ELF-1 (cell line): Measurements from ENCODE around the gene LGALS7.
"Not testable (repeated sequence)": the region's sequence is repeated elsewhere in the genome, so short reads cannot be mapped to it uniquely, and the experiment has no call there.

ENCODE experiments used
- DNase-seq: peaks from one replicate; pipeline ENCODE4 v3.0.0-alpha.2; 2016; ENCODE audit warnings: low read depth, low spot score

The LGALS7 gene

GRCh38 chr19:38800577-38801347, 27.4 kb upstream of the LGALS7 start:
- DNase-seq, result no peak

GRCh38 chr19:38799104-38799503, 25.8 kb upstream of the LGALS7 start:
- no peak for DNase-seq

GRCh38 chr19:38797781-38798180, 24.5 kb upstream of the LGALS7 start:
- DNase-seq, result not testable (repeated sequence)

GRCh38 chr19:38796154-38796553, 22.8 kb upstream of the LGALS7 start:
- DNase-seq, result no peak

- DNase-seq, result no peak
Measured at GRCh38 chr19:38795549-38795948, 22.2 kb upstream of the LGALS7 start.

- DNase-seq, result no peak
Measured at GRCh38 chr19:38793671-38794070, 20.4 kb upstream of the LGALS7 start.

- DNase-seq, result no peak
Measured at GRCh38 chr19:38793177-38793576, 19.9 kb upstream of the LGALS7 start.

DNA sequence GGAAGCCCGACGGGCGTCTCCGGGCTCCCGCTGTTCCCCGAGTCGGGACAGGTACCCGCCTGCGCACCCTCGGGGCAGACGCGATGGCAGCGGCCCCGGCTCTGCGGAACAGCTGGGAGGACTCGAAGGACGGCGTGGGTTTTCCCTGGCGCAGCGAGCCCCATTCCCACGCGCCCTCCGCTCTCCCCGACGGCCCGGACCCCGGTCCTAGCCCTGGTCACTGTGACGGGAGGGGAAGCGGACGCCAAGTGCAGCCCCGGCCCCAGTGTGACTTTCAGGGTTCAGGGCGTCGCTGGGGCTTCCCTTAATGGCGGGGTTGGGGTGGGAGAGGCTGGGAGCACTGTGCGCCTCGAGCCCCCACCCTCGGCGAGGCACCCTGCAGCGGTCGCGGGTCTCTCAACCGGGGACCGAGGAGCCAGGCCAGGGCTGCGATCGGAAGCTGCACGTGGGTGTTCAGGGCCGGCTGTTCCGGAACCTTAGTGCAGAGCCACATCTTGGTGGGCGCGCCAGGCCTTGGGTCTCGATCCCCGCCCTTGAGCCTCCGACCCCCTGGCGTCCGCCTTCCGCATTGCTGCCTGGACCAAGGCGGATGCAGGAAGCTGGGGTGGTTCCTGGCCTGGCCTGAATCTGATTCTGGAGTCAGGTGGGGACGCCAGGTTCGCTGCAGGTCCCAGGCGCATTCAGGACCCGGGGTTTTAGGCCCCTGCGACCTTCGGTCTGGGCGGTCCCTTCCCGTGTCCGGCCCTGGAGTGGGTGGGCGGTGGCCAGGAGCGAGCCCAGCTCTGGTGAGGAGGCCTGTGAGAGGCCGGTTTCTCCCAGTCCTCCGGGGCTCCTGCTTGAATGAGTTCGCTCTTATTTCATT, 19.2 kb upstream of the LGALS7 start:
- DNase-seq, result peak; percentile 72

GRCh38 chr19:38791451-38792064, 18.2 kb upstream of the LGALS7 start:
- not testable (repeated sequence) for DNase-seq

- DNase-seq, result peak; percentile 25
Measured at GRCh38 chr19:38790507-38791403, 17.4 kb upstream of the LGALS7 start.

- no peak for DNase-seq
Measured at GRCh38 chr19:38788478-38789243, 15.3 kb upstream of the LGALS7 start, which contains the start of gene LGALS7B. LGALS7B (plus strand) TSS chr19:38789200; CDS start chr19:38789227, 27 bp downstream.

DNA sequence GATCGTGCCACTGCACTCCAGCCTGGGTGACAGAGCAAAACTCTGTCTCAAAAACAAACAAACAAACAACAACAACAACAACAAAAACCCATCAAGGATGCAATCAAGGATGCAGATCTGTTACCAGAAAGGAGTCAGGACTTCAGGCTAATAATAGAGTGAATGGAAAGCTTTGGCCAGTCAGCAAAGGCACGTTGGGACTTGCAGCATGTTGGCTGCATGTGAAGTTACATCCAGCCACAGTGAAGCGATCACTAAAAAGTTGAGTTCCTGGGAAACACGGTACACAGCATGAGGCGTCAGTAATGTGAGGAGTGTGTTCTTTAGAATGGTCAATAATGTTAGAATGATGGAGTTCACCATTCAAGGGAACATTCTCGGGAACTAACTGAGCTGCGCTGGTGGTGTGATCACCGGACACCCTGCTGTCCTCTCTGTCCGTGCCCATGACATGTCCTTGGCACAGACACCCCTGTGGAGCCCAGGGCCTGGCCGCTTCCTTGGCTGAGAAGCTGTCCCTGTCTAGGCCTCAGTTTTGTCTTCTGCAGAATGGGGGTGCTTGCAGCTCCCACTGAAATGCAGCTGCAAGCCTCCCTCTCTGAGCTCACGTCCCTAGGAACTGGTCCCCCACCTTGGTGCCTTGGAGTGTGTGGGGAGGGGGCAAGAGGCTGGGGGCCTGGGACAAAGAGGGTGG, 13.4 kb upstream of the LGALS7 start:
- no peak for DNase-seq

DNA sequence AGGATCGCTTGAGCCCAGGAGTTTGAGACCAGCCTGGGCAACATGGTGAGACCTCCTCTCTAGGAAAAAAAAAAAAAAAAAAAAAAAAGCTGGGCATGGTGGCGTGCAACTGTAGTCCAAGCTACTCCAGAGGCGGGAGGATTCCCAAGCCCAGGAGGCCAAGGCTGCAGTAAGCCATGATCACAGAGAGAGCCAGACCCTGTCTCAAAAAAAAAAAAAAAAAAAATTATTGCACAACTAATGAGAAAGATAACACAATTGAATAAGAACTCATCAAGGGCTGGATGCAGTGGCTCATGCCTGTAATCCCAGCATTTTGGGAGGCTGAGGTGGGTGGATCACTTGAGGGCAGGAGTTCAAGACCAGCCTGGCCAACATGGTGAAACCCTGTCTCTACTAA, 12.7 kb upstream of the LGALS7 start:
- not testable (repeated sequence) for DNase-seq

DNA sequence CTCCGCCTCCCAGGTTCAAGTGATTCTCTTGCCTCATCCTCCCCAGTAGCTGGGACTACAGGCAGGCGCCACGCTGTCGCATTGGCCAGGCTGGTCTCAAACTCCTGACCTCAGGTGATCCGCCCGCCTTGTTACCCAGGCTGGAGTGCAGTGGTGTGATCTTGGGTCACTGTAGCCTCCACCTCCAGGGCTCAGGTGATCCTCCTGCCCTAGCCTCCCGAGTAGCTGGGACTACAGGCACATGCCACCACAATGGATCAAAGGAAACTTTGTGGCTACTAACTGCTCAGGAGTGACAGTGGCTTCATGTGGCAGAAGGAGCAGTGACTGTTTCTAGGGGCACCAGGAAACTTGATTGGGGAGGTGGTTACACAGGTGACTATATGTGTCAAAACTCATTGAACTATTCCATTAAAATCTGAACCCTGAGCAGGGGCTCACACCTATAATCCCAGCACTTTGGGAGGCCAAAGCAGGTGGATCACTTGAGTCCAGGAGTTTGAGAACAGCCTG, 11.9 kb upstream of the LGALS7 start:
- DNase-seq, result no peak

DNA sequence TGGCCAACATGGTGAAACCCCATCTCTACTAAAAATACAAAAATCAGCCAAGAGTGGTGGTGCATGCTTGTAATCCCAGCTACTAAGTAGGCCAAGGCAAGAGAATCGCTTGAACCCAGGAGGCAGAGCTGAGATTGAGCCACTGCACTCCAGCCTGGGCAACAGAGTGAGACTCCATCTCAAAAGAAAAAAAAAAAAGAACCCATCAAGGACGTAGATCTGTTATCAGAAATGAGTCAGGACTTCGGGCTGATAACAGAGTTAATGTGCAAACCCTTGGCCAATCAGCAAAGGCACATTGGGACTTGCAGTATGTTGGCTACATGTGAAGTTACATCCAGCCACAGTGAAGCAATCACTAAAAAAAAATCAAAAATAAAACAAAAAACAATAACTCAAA, 10.9 kb upstream of the LGALS7 start:
- DNase-seq, result no peak

DNA sequence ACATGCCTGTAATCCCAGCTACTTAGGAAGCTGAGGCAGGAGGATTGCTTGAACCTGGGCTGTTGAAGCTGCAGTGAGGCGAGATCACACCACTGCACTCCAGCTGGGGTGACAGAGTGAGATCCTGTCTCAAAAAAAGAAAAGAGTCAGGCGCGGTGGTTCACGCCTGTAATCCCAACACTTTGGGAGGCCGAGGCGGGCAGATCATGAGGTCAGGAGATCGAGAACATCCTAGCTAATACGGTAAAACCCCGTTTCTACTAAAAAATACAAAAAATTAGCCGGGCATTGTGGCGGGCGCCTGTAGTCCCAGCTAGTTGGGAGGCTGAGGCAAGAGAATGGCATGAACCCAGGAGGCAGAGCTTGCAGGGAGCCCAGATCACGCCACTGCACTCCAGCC, 8.9 kb upstream of the LGALS7 start:
- DNase-seq, result not testable (repeated sequence)

DNA sequence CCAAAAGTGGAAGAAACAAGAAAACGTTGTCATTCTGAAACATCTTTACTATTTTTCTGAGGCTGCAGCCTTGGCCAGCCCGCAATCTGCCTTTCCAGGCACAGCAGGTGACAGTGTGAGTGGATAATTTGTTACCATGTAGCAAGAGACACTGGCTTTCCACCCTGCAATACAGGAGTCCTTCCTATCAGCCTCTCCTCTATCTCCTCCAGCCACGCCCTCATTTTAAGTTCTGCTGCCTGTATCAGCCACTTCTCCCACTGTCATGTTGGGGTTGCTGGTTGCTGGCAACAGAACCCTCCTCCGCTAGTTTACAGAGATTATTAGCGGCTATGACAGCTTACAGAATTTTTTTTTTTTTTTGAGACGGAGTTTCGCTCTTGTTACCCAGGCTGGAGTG, 7.7 kb upstream of the LGALS7 start:
- no peak for DNase-seq

DNA sequence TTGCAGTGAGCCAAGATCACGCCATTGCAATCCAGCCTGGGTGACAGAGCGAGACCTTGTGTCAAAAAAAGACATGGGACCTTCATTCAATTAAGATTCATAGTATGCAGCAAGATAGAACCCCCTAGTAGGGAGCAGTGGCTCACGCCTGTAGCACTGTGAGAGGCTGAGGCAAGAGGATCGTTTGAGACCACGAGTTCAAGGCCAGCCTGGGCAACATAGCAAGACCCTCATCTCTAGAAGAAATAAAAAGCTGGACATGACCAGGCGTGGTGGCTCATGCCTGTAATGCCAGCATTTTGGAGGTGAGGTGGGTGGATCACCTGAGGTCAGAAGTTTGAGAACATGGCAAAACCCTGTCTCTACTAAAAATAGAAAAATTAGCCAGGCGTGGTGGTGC, 7.1 kb upstream of the LGALS7 start:
- DNase-seq, result no peak

- no peak for DNase-seq
Measured at GRCh38 chr19:38778733-38779132, 5.4 kb upstream of the LGALS7 start.
